Activated naive CD4-positive, alpha-beta T cell treated with anti-CD3 and anti-CD28 coated beads, Interleukin-2, amount 50 U/mL, for 16 hours (primary cell): ENCODE results near the gene LIN7A.
"Not testable (repeated sequence)": the region's sequence is repeated elsewhere in the genome, so short reads cannot be mapped to it uniquely, and the experiment has no call there.

Experiments used
- DNase-seq: peaks from one replicate; pipeline ENCODE4 v3.0.0-alpha.2; 2020

LIN7A gene

GRCh38 chr12:80805106-80805505 is 132.6 kb downstream of the LIN7A start:
- no peak for DNase-seq

GRCh38 chr12:80802652-80803400 is 134.9 kb downstream of the LIN7A start:
- DNase-seq, result no peak

GRCh38 chr12:80798281-80798680 is 139.5 kb downstream of the LIN7A start:
- no peak for DNase-seq

GRCh38 chr12:80794551-80794950 is 143.2 kb downstream of the LIN7A start:
- no peak for DNase-seq

GRCh38 chr12:80792861-80793260 is 144.9 kb downstream of the LIN7A start:
- DNase-seq, result no peak

GRCh38 chr12:80791863-80792262 is 145.9 kb downstream of the LIN7A start:
- DNase-seq, result no peak

GRCh38 chr12:80788407-80788806 is 149.3 kb downstream of the LIN7A start:
- DNase-seq, result not testable (repeated sequence)

GRCh38 chr12:80782963-80783470 is 154.7 kb downstream of the LIN7A start:
- not testable (repeated sequence) for DNase-seq

GRCh38 chr12:80781313-80781712 is 156.4 kb downstream of the LIN7A start:
- DNase-seq, result no peak

- DNase-seq, result no peak
These were observed 157.0 kb downstream of the LIN7A start for GRCh38 chr12:80780746-80781145.

GRCh38 chr12:80778005-80778541 is 159.7 kb downstream of the LIN7A start:
- DNase-seq, result no peak

GRCh38 chr12:80777587-80777986 is 160.1 kb downstream of the LIN7A start:
- no peak for DNase-seq

GRCh38 chr12:80776706-80777105 is 161.0 kb downstream of the LIN7A start:
- no peak for DNase-seq

GRCh38 chr12:80770958-80771357 is 166.8 kb downstream of the LIN7A start:
- DNase-seq, result no peak

- no peak for DNase-seq
These were observed 168.1 kb downstream of the LIN7A start for GRCh38 chr12:80769553-80770140.

- no peak for DNase-seq
These were observed 170.8 kb downstream of the LIN7A start for GRCh38 chr12:80766897-80767296.

- no peak for DNase-seq
These were observed 171.5 kb downstream of the LIN7A start for GRCh38 chr12:80766210-80766609.

- no peak for DNase-seq
These were observed 173.9 kb downstream of the LIN7A start for GRCh38 chr12:80763874-80764273.

GRCh38 chr12:80761838-80762237 is 175.9 kb downstream of the LIN7A start:
- DNase-seq, result no peak

GRCh38 chr12:80756875-80757274 is 180.9 kb downstream of the LIN7A start:
- DNase-seq, result no peak

- no peak for DNase-seq
These were observed 183.5 kb downstream of the LIN7A start for GRCh38 chr12:80754274-80754673.

GRCh38 chr12:80752464-80752863 is 185.3 kb downstream of the LIN7A start:
- DNase-seq, result no peak

GRCh38 chr12:80749456-80749855 is 188.3 kb downstream of the LIN7A start:
- DNase-seq, result no peak

GRCh38 chr12:80747800-80748199 is 189.9 kb downstream of the LIN7A start:
- DNase-seq, result no peak
